Activated T-helper 1 cell treated with Interleukin-2 at 50 U/mL for 16 hours (primary cell): ENCODE data around the gene SHROOM3.
"Not testable (repeated sequence)": the region's sequence is repeated elsewhere in the genome, so short reads cannot be mapped to it uniquely, and the experiment has no call there.

Experiments
- DNase-seq: peaks from one replicate; pipeline ENCODE4 v3.0.0-alpha.2; 2020; ENCODE audit warnings: low read depth

The SHROOM3 gene

DNA sequence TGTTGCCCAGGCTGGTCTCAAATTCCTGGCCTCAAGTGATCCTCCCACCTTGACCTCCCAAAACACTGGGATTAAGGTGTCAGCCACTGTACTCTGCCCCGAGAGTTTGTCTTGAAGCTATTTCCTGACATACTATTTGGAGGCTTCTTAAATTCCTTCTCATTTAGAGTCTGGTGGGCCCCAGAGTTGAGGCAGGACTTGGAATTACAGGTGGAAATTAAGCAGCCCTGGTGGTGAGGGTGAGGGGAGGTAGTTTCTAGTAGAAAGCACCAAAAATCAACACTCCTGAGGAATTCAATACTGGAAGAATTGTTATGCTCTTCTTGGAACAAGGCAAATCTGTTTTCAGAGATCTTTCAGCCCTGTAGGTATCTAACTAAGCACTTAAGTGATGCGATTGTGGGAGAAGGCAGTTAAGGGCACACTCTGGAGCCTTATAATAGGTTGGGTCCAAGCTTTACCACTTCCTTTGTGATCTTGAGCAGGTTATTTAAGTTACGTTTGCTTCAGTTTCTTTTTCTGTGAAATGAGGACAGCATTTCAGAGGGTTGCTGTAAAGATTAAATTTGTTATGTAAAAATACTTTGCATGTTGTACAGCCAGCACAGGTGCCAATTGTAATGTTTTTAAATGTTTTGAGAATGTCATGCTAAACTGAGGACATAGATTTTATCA, 262.2 kb downstream of the SHROOM3 start:
- no peak for DNase-seq

DNA sequence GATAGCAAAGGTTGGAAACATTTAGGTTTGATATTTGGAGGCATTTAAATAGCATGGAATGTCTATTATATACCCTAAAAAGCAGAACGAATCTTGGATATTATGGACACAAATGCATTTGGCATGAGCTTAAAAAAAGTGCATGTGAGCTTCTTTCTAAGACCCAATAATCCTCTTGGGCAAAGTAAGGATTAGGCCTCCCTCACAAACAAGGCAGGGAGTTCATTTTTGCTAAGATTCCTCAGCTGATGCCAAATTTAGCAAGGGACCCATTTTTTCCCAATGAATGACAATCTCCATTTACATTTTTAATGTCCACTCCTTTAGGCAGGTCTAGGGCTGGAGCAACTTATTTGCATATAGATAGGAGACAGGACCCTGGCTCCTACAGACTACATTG, 263.1 kb downstream of the SHROOM3 start:
- no peak for DNase-seq

DNA sequence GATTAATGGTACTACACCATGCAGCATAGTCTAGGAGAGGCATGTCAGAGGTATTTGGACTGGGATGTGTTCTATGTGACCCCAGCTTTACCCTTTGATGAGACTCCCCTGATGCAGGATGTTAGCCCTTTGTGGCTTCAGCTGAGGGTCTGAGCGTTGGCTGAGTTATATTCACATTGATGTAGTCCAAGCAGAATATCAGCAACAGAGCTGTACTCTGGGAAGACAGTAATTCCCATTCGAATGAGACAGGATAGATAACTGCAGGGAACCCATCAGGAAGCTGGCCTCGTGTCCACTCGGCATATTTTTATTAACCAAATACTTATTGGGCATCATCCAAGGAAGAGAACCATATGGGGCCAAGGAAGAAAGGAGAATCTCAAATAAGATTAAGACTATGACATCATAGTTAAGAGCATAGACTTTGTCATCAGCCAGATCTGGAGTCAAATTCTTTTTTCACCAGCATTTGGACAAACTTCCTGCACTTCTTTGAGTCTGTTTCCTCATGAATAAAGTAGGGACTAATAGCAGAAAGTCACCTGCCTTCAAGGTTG, 264.8 kb downstream of the SHROOM3 start:
- DNase-seq = no peak

DNA sequence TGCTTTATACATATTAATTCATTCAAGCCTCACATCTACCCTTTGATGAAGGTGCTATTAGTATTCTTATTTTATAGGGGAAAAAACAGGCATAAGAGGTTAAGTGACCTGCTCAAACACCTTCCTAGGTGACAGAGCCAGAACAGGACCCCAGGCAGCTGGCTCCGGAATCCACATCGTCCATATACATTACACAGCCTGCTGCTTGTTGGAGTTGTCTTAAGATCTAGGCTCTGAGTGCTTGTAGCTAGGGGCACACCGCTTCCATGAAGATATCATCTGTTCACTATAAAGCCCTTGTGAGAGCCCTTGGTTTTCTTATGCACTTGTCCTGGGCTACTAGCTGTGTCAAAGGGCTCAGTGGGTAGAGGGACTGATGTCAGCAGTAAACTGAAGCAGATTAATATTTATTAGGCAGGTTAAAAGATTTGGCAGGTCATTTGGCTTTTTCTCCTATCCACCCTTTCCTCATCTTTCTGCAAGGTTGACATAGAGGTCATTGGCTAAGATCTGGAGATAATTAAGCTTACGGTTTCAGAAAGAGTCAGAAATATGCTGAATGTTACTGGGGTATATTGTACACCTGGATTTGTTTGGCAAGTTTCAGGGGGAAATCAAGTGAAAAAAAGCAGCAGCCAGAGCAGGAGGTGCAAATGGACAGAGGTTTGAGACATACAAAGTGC, 267.6 kb downstream of the SHROOM3 start:
- no peak for DNase-seq

DNA sequence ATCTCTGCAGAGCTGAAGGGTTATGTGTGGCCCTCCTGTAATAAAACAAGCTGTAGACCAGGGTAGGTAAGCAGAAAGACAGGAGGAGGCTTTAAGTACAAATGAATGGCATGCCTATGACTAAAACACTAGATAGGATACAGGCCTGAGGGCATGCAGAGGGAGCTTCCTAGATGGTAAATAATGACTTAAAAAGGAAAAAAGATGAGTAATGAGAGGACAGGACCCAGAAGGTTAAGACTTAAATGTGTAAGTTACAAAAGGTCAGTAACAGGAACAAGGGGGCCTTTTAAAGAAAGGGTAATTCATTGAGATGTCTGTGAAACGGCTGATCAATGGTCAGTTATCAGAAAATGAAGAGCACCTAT, 268.1 kb downstream of the SHROOM3 start:
- DNase-seq = no peak

DNA sequence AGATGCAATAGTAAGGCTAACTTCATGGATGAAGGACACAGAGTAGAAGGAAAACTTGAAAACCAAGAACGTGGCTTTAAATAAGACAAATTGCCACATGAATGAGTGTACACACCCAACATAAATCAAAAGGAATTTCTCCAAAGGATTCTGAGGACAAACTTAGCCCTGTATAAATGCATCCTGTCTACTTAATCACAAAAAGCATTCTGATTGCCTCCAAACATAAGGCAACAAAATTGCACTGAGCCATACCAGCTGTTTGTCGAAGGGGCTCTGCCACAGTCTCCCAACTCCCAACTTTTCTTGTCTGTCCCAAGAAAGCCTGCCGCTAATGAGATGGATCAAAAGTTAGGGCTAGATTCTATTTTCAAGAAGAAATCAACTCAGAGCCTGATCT, 268.6 kb downstream of the SHROOM3 start:
- no peak for DNase-seq

DNA sequence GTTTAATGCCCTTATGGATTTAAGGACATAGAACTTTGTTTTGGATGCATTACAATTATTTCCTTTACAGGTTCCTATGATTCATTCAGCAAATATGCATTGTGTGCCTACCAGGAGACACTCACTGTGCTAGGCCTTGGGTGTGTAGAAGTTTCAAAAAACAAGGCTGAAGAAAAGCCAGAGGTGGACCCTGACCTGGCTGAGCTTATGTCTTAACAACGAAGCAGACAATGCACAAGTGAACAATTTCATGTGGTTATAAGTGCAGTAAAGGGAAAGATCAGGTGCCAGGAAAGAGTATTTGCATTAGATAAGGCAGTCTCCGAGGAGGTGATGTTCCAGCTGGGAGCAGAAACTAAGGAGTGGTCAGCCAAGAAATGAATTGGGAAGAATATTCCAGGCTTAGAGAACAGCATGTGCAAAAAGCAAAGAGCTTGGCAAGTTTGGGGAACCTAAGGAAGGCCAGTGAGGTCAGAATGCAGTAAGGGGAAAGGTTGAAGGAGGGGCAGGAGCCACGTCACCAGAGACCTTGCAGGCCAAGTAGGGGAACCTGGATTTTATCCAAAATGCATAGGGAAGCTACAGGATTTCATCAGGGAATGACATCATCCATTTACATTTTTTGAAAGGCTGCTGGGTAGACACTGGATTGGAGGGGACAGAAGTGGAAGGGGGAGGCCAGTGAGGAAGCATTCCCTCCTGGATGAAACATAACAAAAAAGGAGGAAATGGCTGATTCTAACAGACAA, 269.3 kb downstream of the SHROOM3 start:
- no peak for DNase-seq

DNA sequence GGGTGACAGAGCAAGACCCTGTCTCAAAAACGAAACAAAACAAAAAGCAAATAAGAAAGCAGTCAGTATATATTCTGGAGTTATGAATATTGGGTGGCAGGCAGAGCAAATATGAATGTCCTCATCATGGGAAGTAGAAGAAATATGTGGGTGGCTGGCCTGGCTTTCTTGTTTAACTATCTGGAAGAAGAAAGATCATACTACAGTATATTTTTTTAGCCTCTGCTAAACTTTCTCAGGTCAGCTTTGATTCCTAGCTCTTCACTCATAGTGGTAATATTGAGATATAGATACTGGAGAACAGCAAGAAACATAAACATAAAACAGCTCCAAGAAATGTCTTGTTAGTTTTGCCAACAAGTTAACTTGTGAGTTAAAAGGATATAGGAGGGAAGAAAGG, 270.4 kb downstream of the SHROOM3 start:
- DNase-seq = no peak

DNA sequence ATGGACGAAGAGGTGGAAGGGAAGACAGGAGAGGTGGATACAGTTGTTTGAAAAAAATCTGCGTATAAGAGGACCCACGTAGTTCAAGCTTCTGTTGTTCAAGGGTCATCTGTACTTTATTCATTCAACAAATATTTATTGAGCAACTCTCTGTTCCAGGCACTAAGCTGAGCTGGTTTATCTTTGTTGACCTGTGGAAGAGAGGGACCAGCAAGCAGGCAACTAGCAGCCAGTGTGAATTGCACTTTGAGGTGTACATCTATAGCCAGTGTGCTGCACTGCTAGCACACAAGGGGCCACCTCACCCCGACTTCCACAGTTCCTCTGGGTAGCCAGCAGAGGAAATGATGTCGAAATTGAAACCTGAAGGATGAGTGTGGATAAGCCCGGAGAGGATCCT, 271.6 kb downstream of the SHROOM3 start:
- DNase-seq = no peak

DNA sequence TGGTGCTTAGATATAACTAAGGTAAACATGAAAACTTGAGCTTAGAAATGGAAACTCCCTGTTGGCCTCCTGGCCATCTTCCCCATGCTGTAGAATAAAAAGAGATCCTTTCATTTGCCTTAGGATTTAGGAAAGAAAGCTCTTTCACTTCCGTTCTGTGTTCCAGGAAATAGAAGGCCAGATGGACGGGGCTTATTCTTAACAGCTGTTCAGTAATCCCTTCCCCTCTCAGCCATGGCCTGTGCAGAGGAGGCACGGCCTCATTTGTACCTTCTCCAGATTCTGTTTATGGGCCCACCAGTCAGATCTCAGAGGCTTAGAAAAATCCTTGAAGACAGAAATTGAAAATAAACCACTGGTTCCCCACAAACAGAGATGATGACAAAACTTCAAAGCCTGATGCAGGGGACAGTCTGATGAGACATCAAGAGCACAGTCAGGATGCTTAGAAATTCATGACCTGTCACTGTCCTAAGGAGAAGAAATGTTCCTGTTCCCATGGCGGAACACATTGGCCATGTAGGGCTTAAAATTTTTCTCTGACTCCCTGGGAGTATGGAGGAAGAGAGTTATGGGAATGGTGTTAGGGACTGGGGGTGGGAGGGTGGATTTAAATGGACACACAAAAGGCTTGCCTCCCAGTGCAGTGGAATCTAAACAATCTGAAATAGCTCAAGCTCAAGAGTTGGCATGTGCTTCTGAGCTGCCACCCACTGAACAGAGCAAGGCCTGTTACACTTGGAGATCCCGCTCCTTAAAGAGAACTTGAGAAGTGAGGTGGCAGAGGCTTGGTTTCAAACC, 274.1 kb downstream of the SHROOM3 start:
- DNase-seq = no peak

DNA sequence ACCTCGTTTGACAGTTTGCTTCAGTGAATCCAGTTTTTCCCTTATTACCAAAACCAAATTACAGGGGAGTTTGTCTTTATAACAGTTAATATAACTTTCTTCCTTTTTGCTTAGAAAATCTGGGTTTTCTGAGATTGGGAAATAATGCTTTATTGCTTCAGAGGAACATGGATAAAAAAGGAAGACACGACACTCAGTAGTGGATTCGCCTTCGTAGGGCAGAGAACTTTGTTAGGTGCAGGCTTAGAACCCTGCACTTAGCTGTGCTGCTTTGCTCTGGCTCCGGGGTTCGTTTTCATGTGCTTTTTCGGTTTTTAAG, 274.7 kb downstream of the SHROOM3 start:
- DNase-seq = no peak

DNA sequence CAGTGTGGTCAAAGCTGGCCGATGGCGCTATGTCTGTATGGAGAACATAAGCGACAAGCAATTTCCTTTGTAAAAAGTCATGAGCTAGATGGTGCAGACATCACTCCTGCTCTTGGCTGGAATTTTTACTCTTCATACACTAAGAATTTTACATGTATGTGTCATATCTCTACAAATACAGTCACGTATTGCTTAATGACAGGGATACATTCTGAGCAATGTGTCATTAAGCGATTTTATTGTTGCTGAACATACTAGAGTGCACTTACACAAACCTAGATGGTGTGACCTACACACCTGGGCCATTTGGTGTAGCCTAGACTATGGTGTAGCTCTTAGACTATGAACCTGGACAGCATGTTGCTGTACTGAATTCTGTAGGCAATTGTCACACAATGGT, 277.5 kb downstream of the SHROOM3 start:
- DNase-seq = no peak

DNA sequence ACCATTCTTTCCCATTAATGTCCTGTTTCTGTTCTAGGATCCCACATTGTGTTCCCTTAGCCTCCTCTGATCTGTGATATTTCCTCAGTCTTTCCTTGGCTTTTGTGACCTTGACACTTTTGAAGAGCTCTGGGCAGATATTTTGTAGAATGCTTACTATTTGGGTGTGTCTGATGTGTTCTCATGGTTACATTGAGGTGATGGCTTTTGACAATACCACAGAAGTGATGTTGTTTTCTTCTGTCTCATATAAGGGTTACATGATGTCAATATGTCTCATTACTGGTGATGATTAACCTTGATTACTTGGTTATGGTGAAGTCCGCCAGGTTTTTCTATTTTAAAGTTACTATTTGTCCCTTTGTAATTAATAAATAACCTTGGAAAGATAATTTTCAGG, 279.2 kb downstream of the SHROOM3 start:
- no peak for DNase-seq

DNA sequence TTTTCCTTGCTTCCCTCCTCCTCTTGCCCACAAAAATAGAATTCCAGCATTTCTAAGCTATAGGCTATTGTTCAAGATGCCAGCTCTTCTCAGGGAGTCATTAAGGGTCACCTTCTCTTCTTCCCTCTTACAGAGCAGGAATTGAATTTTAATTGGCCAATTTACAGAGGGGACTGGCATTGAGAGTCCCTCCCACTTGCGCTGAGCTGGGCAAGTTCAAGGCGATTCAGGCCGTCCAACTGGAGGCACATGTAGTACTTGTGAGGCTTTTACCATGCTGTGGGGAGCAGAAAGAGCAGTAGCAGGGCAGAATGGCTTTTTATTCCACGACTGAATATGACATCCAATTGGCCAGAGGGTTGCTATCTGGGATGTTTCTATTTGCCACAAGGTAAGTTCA, 281.0 kb downstream of the SHROOM3 start:
- DNase-seq = no peak

DNA sequence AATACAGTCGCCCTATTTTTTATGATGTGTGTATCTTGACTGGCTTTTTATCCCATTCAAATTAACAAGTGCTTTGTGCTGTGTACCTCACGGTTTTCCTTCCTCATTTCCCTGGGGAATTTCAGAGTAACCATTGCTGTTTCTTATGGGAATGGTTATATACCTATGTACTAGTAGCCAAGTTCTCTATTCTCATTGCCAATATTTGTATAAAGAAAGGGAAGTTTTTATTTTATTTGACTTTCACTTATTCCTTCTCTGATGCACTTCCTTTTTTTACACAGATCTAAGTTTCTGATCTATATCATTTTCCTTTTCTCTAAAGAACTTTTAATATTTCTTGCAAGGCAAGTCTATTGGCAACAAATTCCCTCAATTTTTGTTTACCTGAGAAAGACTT, 281.6 kb downstream of the SHROOM3 start:
- DNase-seq = no peak

DNA sequence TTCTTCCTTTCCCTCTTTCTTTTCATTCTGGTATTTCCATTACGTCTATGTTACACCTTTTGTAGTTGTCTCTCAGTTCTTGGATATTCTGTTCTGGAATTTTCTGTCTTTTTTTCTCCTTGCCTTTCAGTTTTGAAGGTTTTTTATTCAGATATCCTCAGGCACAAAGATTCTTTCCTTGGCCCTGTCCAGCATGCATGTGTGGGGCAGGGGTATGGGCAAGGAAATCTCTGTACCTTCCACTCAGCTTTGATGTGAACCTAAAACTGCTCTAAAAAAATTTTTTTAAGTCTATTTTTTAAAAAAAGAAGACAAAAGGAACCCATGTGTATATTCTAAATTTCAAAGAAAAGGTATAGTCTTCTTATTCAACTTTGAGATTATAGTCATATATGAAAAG, 282.4 kb downstream of the SHROOM3 start:
- DNase-seq = no peak

DNA sequence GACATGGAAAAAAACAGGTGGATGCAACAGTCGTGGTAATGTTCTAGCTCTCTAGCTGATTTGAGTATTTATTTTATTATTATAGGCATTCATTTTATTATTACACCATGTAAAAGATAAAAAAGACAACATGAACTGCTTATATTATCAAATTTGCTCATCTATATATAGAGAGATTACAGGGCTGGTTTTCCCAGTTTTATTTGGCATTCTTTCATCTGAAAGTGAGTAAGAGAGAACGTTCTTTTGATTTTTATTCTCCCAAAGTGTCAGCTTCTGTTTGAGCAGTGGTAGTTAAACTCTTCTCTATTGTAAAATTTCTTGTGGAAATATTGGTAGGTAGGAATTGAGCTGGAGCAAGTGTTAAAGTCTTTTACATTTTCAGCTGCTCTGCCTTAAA, 283.0 kb downstream of the SHROOM3 start:
- no peak for DNase-seq

DNA sequence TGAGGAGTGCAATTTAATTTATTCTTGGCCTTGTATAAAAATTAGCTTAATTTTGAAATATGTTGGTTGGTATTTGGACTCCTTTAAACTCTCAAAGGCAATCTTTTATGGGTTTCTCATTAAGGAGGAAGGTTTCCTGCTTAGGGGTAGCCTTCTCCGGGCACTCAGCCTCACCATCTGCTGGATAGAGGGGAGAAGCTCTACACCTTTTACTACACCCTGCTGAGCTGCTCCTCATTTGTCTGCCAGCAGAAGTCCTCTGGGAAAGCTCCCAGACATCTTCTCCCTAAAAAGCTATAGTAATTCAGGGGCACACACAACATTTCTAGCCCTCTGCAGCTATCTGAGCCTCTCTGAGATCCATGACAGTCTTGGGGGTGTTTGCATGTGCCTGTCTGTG, 283.8 kb downstream of the SHROOM3 start:
- DNase-seq = no peak

DNA sequence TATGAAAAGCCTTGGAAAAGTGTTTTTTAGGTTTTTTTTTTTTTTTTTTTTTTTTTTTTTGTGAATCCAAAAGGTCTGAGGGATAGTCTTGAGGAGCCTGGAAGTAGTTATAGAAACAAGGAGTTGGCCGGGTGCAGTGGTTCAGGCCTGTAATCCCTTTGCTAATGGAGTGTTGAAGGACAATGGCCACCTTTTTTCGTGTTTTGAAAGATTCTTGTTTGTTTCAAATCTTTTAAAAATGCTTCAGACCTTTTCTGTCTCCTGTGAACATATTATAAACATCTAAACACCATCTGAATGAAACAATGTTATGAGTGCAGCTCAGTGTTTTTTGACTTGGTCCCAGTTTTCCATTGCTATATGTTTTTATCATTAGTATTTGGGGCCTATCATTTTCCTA, 285.1 kb downstream of the SHROOM3 start:
- DNase-seq = no peak

DNA sequence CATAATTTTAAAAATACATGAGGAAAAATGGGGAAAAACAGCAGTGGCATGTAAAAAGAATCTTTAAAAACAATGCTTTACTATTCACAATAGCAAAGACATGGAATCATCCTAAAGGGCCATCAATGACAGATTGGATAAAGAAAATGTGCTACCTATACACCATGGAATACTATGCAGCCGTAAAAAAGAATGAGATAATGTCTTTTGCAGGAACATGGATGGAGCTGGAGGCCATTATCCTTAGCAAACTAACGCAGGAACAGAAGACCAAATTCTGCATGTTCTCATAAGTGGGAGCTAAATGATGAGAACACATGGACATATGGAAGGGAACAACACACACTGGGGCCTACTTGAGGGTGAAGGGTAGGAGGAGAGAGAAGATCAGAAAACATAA, 287.1 kb downstream of the SHROOM3 start:
- DNase-seq = not testable (repeated sequence)

DNA sequence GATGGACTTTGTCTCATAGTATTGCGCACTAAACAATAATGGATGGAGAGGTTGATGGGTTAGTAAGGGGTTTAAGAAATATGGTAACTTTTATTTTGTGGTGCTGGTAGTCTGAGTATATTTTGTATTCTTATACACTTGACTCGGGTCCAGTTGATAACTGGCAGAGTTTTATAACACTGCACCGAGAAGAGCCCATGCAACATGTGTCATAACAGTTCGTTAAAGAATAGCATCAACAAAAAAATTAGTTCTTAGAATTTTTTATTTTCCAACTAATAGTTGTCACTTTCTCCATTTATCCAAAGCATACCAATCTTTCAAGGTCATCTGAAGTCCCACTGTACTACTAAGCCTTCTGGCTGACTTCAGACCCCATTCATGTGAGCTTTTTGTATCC, 287.8 kb downstream of the SHROOM3 start:
- DNase-seq = no peak

DNA sequence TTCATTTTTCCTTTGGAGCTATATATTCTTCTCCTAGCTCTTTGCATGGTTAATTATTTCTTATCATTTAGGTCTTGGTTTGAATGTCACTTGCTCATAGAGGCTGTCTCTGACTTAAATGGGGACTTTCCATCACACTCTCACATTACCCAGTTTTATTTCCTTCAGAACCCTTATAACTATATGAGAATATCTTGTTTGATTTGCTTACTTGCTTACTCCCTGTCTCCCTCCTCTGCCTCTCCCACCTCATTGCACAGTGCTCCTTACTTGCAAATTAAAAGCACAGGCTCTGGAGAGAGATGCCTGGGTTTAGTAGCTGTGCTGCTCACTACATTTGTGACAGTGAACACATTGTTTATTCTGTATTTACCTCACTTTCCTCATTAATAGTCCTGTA, 288.3 kb downstream of the SHROOM3 start:
- DNase-seq = no peak

DNA sequence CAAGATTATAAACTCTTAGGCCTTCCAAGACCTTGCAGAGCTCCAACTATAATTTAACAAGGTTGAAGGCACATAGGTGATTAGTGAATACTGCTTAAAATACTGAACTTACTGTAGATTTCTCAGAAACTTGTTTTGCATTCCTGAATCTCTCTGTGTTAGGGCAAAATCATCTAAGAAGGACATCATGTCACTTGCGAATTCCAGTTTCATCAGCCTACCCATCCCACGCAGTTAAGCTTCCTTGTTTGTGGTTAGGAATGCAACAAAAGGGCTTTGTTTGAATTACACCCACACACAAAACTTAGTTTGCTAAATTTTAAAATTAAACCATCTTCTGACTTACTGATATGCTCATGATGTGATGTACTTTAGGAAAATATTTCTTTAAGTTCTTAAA, 288.9 kb downstream of the SHROOM3 start:
- no peak for DNase-seq
